Panc1 (cell line): ENCODE results near the gene IGSF11. TPM values are rescaled to one million over a fixed set of nuclear protein-coding genes. Genes with fewer than 3 reads are reported as not detected.

Experiments
- ATAC-seq: fragments of 200-7000 bp; cut with Tn5 transposase; 2 replicates; pipeline ENCODE4 v1.9.1; 2020; ENCODE audit warnings: mild to moderate bottlenecking, moderate library complexity
- BruUV-seq: library from RNA; stranded (reverse); fragments of 400-500 nt; replicated peaks from 2 replicates; lab custom pipeline; 2021; lab: Mats Ljungman, UMichigan
- CTCF ChIA-PET: fragments of 300-600 bp; sonication (Branson Sonifier 250); formaldehyde crosslinking; loops from one replicate; lab custom pipeline; 2022; ENCODE audit warnings: antibody characterized with exemption; lab: Charles Lee
- POLR2A ChIA-PET: fragments of 300-600 bp; sonication (Branson Sonifier 250); formaldehyde crosslinking; loops from one replicate; lab custom pipeline; 2022; ENCODE audit warnings: antibody characterized with exemption; lab: Charles Lee
- DNase-seq: peaks from one replicate; pipeline ENCODE4 v3.0.0-alpha.2; 2010; ENCODE audit warnings: low read depth, low spot score
- H3K27ac ChIP-seq: 2 replicates; pipeline ENCODE4 v1.5.1; 2011; ENCODE audit warnings: mild to moderate bottlenecking, low read length, inconsistent platforms
- H3K27me3 ChIP-seq: fragments of 200-500 bp; sonication (Bioruptor generic); 2 replicates; pipeline ENCODE4 v1.6.0; 2014; ENCODE audit warnings: low read length, inconsistent platforms; ENCODE audit not compliant: control insufficient read depth, insufficient read depth
- H3K36me3 ChIP-seq: fragments of 200-500 bp; sonication (Bioruptor generic); 2 replicates; pipeline ENCODE4 v1.5.1; 2014; ENCODE audit warnings: inconsistent platforms, mild to moderate bottlenecking, low read length, moderate library complexity; ENCODE audit not compliant: control insufficient read depth, insufficient read depth
- H3K4me1 ChIP-seq: 2 replicates; pipeline ENCODE4 v1.5.1; 2011; ENCODE audit warnings: inconsistent platforms, mild to moderate bottlenecking, low read length, moderate library complexity; ENCODE audit not compliant: control insufficient read depth, insufficient read depth
- H3K4me3 ChIP-seq, 2 experiments: 2 replicates each; pipeline ENCODE4 v1.5.1; 2011 to 2012; ENCODE audit warnings: low read depth in 2 of 2, low read length in 2 of 2, mild to moderate bottlenecking in 2 of 2, inconsistent platforms in 1 of 2, moderate library complexity in 1 of 2
- H3K9me3 ChIP-seq: fragments of 200-500 bp; sonication (Bioruptor generic); 2 replicates; pipeline ENCODE4 v1.5.1; 2014; ENCODE audit warnings: low read depth, mild to moderate bottlenecking, inconsistent platforms, low read length, moderate library complexity; ENCODE audit not compliant: control insufficient read depth, insufficient read depth
- POLR2AphosphoS5 ChIP-seq: IDR thresholded peaks from 2 replicates; pipeline ENCODE4 v1.6.1; 2012; ENCODE audit warnings: mild to moderate bottlenecking, low read depth, low read length, moderate library complexity
- REST ChIP-seq, 2 experiments: IDR thresholded peaks; 2 replicates each; pipeline ENCODE4 v1.6.1; 2011 to 2012; ENCODE audit warnings: low read depth in 2 of 2, control low read depth in 1 of 2, low read length in 1 of 2, mild to moderate bottlenecking in 1 of 2, moderate library complexity in 1 of 2; ENCODE audit not compliant: insufficient read depth in 1 of 2
- SIN3A ChIP-seq: IDR thresholded peaks from 2 replicates; pipeline ENCODE4 v1.6.1; 2012; ENCODE audit warnings: low read depth, mild to moderate bottlenecking, low read length, moderate library complexity, borderline replicate concordance; ENCODE audit not compliant: insufficient read depth
- TCF7L2 ChIP-seq: IDR thresholded peaks from 2 replicates; pipeline ENCODE4 v1.6.1; 2011; ENCODE audit warnings: mild to moderate bottlenecking, low read depth, low read length, inconsistent platforms
- in situ Hi-C: cut with HindIII; loops from 2 replicates; pipeline ENCODE4 v1.10.0; 2016; ENCODE audit warnings: low sequenced_read_pairs, low pct_unique_long_range_greater_than_20kb
- intact Hi-C: fragments of 100-400 bp; cut with micrococcal nuclease; formaldehyde crosslinking; loops from one replicate; pipeline ENCODE4 v1.10.0; 2022; ENCODE audit not compliant: unreplicated experiment
- total RNA-seq: library from RNA; stranded (reverse); gene quantifications from one replicate; pipeline ENCODE4 v1.2.1, GENCODE V29; 2021; ENCODE audit not compliant: unreplicated experiment
- TF ChIP-seq, protein P1 (sequence below): fragments of 450-650 bp; IDR thresholded peaks from 2 replicates; pipeline ENCODE4 v1.5.1; 2017; ENCODE audit warnings: mild to moderate bottlenecking

Gene IGSF11
- total RNA-seq, 1 experiment from 2014 or later: 0.33 TPM

DNA sequence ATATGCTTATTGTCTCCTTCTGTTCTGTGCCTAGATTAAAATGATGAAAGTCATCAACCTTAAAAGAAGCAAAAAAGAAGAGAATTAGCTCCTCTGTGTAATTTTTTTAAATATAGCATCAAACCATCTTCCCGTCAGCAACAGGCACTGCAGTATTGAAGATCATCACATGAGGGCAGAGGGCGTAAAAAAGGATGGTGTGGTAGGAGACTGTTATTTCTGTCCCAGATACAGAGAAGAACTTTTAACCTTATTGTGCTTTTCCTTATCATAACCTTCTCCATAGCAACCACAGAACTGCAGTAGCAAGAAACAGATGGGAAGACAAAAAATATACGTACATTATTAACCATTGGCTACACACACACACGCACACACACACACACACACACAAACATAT is 88.8 kb downstream of the IGSF11 start:
- CTCF ChIA-PET: no interaction called here
- intact Hi-C loops: no loop called here
- ATAC-seq: no peak

GRCh38 chr3:118943597-118943996 is 91.0 kb downstream of the IGSF11 start:
- no peaks in the 10 kb centered on the region for H3K9me3 ChIP-seq
- ChIA-PET POLR2A (no interaction called here), CTCF (interaction anchor here (0.6 kb wide), 1 partner anchor 1300 kb away, joined by 8 read pairs; no protein-coding TSS in a partner anchor)
- no peak overlapping the region for H3K27ac ChIP-seq
- H3K36me3 ChIP-seq: no peaks in the 10 kb centered on the region
- DNase-seq (no peak), ATAC-seq (no peak)
- no peaks in the 10 kb centered on the region for H3K27me3 ChIP-seq
- no peak overlapping the region for H3K4me3 ChIP-seq
- no peaks in the 10 kb centered on the region for H3K4me1 ChIP-seq
- TF ChIP-seq, protein P1, sequence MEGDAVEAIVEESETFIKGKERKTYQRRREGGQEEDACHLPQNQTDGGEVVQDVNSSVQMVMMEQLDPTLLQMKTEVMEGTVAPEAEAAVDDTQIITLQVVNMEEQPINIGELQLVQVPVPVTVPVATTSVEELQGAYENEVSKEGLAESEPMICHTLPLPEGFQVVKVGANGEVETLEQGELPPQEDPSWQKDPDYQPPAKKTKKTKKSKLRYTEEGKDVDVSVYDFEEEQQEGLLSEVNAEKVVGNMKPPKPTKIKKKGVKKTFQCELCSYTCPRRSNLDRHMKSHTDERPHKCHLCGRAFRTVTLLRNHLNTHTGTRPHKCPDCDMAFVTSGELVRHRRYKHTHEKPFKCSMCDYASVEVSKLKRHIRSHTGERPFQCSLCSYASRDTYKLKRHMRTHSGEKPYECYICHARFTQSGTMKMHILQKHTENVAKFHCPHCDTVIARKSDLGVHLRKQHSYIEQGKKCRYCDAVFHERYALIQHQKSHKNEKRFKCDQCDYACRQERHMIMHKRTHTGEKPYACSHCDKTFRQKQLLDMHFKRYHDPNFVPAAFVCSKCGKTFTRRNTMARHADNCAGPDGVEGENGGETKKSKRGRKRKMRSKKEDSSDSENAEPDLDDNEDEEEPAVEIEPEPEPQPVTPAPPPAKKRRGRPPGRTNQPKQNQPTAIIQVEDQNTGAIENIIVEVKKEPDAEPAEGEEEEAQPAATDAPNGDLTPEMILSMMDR: no peak
- TF ChIP-seq TCF7L2: no peak
- no peak for TF ChIP-seq REST (IDR thresholded peaks at IDR 0.05; ENCODE audit: insufficient read depth in 1 of 2, low read depth in 2 of 2, low read length in 1 of 2)
- no peak for TF ChIP-seq POLR2AphosphoS5
- TF ChIP-seq SIN3A: no peak
- intact Hi-C loops: no loop called here
- no TSS peak for BruUV-seq
- in situ Hi-C loops: no loop called here

More for the DNA sequence above, 88.8 kb downstream of the IGSF11 start:
- H3K36me3 ChIP-seq: no peaks in the 10 kb centered on the region
- TF ChIP-seq, protein P1: no peak
- TF ChIP-seq TCF7L2 (no peak), SIN3A (no peak), POLR2AphosphoS5 (no peak), REST (IDR thresholded peaks at IDR 0.05; ENCODE audit: insufficient read depth in 1 of 2, low read depth in 2 of 2, low read length in 1 of 2) (no peak)
- no peaks in the 10 kb centered on the region for H3K9me3 ChIP-seq
- in situ Hi-C loops: no loop called here
- no peak overlapping the region for H3K27ac ChIP-seq
- no peaks in the 10 kb centered on the region for H3K27me3 ChIP-seq
- H3K4me1 ChIP-seq: no peaks in the 10 kb centered on the region
- POLR2A ChIA-PET: no interaction called here
- DNase-seq: no peak
- H3K4me3 ChIP-seq: no peak overlapping the region
- BruUV-seq: no TSS peak
